KBM-7 (cell line): ENCODE results near the gene P2RY14.
A peak's percentile ranks its signal among the peaks of the same experiment; 100 is the strongest.

Experiments
- DNase-seq: peaks from one replicate; pipeline ENCODE4 v3.0.0-alpha.2; 2015
- in situ Hi-C: fragments of 300-500 bp; cut with MboI; formaldehyde crosslinking; loops from 2 replicates; pipeline ENCODE4 v1.14.3; 2020; ENCODE audit warnings: low sequenced_read_pairs, low pct_unique_long_range_greater_than_20kb, mixed read lengths

The P2RY14 gene

GRCh38 chr3:151226825-151227224 is 51.5 kb downstream of the P2RY14 start:
- DNase-seq: no peak
- in situ Hi-C loops: no loop called here

DNA sequence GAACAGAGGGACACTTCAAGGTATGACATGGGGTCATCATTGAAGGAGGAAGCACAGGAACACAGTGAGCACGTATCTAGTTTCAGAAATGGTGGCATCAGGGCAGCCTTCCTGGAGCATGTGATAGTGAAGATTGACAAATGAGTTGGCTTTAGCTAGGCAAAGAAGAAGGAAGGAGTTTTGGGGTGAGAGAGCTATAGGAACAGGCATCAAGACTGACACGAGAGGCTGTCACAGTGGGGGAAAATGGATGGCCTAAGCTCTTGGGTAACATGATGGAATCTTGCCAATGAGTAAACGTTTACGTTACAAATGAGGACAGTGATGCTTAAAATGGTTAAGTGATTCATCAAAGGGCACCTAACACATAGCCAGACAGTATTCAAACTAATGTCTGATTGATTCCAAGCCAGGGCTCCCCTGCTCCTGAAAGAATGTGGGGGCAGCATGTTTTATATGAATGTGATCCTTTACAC is 52.2 kb downstream of the P2RY14 start:
- DNase-seq: no peak
- in situ Hi-C loops: no loop called here

- in situ Hi-C loops: no loop called here
- DNase-seq: no peak
Measured at GRCh38 chr3:151225040-151225975, 53.0 kb downstream of the P2RY14 start.

DNA sequence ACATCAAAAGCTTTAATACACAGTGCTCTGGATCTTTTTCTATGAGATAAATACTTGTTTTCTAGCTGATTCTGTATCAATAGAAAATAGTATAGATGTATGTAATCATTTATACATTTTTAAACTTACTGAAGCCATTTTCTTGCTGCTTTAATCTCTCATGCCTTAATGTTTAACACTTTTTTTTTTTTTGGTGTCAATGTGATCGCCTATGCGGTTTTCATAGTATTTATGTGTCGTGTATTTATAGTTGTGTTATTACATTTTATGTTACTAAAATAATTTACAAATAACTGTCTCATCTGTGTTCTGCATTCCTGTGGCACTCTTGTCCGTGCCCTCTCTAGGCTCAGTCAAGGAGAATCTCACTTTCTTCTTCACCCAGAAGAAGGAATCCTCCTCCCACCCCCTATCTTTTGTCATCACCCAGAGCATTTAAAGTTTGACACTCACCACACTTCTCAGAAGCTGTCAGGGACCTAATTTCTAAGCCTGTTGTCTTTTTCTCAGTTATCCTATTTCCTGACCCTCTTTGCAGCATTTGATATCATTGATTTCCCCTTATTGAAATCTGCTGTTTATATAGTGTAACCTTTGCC is 54.0 kb downstream of the P2RY14 start:
- no peak for DNase-seq
- in situ Hi-C loops: no loop called here

- DNase-seq: no peak
- in situ Hi-C loops: no loop called here
Measured at GRCh38 chr3:151219056-151219455, 59.3 kb downstream of the P2RY14 start.

- in situ Hi-C loops: no loop called here
- DNase-seq: no peak
Measured at GRCh38 chr3:151218136-151218535, 60.2 kb downstream of the P2RY14 start.

DNA sequence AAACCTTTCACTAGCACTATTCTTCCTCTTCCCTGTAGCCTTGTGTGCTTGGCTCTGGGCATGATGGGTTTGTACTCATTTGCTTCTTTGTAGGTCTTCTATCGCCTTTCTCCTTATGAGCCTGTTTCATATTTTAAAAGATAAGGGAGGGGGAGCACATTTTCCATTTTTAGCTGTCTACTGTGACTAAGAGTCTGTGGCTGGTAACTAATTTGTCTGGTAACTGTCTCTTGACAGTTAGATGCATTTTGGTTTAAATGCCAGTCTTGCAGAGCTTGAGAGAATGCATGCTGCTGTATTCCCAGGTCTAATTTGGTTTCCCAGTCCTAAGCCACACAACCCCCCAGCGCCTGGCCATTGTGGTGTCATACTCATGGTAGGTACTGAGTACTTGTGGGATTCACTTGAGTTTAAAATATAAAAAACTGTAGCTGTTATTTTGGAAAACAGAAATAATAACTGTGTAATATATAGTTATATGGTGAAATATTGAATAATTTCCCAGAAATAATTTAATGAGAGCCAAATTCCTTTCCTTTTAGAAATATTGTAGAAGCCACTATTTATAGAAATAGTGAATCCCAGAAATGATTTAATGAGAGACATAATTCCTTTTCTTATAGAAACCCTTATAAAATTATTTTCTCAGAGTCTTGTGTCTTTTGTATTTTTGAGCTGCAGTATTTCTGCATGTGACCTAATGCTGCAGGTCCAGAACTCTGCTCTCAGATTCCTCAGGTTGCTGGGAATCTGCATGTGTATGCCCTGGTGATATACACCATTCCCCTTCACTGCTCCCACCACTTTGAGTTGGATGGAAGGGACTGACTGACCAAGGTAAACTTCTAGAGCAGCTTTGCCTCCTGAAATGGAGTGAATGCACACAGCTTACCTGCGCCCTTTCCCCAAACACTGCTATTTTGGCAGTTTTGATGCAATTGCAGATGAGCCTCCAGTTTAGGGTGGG is 61.4 kb downstream of the P2RY14 start:
- in situ Hi-C loops: no loop called here
- DNase-seq: no peak

- in situ Hi-C loops: no loop called here
- no peak for DNase-seq
Measured at GRCh38 chr3:151214459-151214858, 63.9 kb downstream of the P2RY14 start.

DNA sequence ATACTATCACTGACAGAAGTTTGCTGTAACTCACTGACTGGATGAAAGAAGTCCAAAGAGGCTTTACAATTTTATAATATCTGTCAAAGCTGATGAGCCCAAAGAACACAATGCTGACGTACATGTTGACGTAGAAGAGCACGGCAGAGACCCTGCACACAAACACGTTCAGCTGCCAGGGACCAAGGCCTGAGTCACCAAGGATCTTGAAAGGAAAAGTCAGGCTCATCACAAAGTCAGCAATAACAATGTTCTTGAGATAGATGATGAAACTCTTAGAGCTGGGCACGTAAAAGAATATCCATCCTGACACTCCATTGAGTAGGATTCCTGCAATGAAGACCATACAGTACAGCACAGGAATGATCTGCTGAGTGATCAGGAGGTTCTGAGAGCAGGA is 64.5 kb downstream of the P2RY14 start:
- no peak for DNase-seq
- in situ Hi-C loops: no loop called here

DNA sequence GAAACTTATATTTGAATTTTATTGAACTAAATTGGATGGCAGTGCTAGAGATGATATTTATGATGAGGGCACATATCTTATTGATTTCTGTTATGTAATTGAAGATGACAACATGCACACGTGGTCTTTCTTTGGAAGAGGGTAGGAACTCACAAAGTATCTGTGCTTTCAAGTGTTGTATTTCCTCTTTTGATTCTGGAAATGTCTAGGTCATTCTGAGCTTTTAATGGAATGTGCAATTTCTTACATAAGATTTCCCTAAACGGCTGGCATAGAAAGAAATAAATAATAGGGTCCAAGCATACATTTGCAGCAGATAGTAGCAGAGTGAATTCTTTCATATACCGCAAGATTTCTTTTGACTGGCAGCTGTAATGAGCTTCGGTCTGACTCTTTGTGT is 65.2 kb downstream of the P2RY14 start:
- DNase-seq: no peak
- in situ Hi-C loops: no loop called here

DNA sequence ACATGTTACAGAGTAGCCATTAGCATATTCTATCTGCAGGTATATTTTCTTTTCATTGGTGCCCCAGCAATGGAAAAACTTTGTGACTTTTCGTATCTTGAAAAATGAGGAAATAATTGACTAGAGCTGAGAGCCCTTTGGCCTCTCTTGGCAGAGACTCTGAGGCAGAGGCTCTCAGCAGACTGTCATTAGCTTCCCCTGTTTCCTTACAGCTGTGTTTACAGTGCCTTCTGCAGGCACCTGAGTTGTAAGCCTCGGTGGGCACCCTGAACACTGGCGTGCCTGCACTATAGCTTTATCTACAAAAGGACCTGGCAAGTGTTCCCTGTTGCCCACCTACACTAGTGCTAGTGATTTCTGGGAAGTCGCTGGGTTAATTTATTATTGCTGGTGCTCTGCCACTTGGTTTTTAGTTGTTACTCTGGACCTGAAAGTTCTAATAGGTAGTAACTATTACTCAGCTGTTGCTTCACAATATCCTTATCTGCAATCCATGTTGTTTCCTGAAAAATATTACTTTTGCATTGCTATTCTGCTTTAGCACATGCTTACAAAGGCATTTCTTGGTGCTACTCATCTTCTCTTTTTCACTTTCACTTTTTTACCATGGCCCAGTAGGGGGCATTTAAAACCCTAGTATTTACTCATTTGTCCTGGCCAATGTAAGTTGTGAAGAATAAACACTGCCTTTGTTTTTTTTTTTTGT is 67.5 kb downstream of the P2RY14 start:
- peak; percentile 34 for DNase-seq
- in situ Hi-C loops: no loop called here

- in situ Hi-C loops: no loop called here
- no peak for DNase-seq
Measured at GRCh38 chr3:151209654-151210053, 68.7 kb downstream of the P2RY14 start.

GRCh38 chr3:151206201-151206600 is 72.1 kb downstream of the P2RY14 start:
- in situ Hi-C loops: no loop called here

DNA sequence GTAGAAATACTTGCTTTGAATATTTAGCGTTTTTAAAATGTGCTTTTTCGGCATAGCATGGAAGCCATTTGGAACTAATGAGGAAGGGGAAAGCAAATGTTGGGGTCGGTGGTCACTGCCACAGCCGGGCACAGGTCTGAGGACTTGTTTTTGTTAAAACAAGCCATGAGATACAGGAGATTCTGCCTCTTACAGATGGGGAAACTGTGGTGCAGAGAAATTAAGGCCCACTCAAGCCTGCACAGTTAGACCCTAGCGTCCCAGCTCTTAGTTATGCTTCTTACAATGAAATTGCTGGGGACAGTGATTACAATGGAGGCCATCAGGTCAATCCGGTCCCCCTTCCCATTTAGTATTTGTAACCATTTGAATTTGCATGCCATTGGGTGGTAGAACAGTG is 72.9 kb downstream of the P2RY14 start:
- DNase-seq: no peak
- in situ Hi-C loops: no loop called here

More at GRCh38 chr3:151206201-151206600, 72.1 kb downstream of the P2RY14 start:
- no peak for DNase-seq

DNA sequence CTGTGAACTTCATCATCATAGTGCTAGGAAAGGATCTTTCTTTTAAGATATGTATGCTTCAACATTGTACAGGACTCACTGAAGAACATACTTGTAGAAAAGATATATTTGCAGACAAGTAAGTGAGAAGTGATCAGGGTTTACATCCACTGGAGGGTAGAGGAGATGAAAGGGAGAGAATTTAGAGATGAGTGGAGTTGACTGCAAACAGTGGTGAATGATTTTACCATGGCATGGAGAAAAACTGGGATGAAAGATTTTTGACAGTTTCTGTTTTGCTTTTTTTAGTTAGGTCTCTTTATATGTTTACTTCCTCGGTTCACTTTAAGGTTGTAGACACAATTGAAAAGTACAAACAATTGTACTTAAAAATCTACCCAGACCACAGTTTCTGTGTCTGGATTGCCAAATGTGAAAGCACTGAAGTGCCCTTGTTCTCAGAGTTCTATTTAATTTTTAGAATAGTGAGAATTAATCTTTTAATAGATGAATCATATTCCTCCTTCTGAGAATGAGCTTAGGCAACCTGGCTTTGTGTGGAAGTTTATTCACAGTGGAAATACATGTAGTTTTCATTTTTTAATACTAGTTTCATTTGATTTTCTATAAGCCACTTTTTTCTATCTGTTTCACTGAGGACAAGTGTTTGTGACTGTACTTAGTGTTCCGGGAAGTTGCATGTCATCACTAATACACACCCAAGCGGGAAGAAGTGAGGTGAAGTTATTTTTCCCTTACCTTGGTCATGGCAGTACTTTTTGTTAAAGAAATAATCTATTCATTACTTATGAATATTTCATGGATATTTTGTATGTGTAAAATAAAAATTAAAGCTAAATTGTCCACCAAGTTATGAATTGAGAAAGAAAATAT is 73.6 kb downstream of the P2RY14 start:
- no peak for DNase-seq
- in situ Hi-C loops: no loop called here

GRCh38 chr3:151203051-151203420 is 75.3 kb downstream of the P2RY14 start, which contains the start of gene GPR171:
GPR171 (minus strand) TSS chr3:151203216; CDS start chr3:151199386, 3,830 bp downstream.
- in situ Hi-C loops: no loop called here
- no peak for DNase-seq

DNA sequence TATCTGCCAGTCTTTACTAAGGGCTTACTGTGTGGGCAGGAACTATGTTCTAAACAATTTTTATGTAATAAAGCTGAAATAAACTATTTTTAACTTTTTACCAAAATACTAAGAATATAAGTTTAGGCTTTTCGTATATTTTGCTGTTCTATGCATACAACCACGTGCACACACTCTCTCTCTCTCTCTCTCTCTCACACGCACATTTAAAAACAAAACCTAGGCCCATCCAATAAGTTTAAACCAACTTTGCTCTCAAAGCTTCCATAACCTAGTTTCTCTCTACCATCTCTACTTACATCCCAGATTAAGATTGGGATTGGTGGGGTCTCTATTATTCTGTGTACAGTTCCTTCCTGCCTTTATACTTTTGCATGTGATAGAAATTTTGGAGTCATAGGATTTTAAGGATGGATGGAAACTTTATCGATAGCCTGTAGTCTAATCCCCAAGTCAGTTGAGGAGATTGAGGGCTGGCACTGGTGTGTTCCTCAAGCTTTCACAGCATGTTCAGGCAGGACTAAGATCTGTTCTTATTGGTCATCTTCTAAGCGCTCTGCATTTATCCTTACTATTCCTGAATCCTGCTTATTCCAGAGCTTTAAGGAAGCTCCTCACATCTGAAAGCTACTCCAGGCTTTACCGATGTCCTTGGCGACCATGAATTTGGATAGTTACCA is 77.2 kb downstream of the P2RY14 start:
- in situ Hi-C loops: no loop called here
- DNase-seq: no peak
